GM12874 (cell line): ENCODE measurements around the gene ESD.

Experiments
- CTCF ChIP-seq: IDR thresholded peaks from 2 replicates; pipeline ENCODE4 v1.5.1; 2011; ENCODE audit warnings: low read depth, mild to moderate bottlenecking, control low read depth, low read length, moderate library complexity; ENCODE audit not compliant: insufficient read depth

Gene ESD

GRCh38 chr13:46796515-46797474, at the start of gene ESD:
Gene ESD, minus strand, starts transcription at chr13:46797161. Its CDS starts 5,748 bp downstream, at chr13:46791413.
- TF ChIP-seq CTCF = no peak

GRCh38 chr13:46846726-46847125, 49.8 kb upstream of the ESD start:
- TF ChIP-seq CTCF = no peak

DNA sequence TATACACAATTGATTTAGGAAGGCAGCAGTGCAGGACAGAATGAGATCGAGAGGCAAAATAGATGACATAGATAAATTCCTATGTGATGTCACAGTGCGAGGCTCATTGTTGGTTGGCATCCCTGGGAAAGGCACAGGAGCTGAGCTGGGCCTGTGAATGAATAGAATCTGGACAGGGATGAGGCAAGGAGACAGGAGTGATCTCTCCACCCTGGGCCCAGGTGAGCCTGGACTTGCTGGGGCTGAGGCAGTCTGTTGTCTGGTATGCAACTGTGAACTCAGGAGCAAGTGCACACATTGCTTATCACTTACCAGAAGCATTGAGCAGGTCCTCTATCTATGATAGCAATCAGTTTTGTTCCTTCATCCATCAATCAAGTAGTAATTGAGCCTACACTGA, 48.2 kb upstream of the ESD start:
- TF ChIP-seq CTCF = no peak

DNA sequence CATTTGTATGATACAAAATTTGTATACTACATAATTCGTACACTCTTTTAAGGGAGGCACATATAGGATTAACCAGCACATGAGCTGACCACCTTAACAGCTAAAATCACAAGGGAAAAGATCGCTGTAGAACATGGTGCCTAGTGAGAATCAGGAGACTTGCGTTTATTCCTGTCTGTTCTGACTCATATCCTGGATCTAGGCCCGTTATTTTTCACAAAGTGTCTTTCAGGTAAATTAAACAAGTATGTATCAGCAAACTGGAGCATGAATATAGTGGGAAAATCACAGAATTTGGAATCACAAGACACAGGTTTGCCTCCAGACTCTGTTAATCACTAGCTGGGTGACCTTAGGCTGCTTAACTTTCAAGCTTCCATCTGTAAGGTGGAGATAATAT, 47.5 kb upstream of the ESD start:
- no peak for TF ChIP-seq CTCF

GRCh38 chr13:46839399-46839798, 42.4 kb upstream of the ESD start:
- TF ChIP-seq CTCF = no peak

GRCh38 chr13:46834657-46835056, 37.7 kb upstream of the ESD start:
- TF ChIP-seq CTCF = no peak

GRCh38 chr13:46831588-46832194, 34.7 kb upstream of the ESD start:
- peak; percentile 36; the same call in 1 of the 2 replicates for TF ChIP-seq CTCF
